ENCODE measurements around the gene CEP350.

Gene CEP350, protein sequence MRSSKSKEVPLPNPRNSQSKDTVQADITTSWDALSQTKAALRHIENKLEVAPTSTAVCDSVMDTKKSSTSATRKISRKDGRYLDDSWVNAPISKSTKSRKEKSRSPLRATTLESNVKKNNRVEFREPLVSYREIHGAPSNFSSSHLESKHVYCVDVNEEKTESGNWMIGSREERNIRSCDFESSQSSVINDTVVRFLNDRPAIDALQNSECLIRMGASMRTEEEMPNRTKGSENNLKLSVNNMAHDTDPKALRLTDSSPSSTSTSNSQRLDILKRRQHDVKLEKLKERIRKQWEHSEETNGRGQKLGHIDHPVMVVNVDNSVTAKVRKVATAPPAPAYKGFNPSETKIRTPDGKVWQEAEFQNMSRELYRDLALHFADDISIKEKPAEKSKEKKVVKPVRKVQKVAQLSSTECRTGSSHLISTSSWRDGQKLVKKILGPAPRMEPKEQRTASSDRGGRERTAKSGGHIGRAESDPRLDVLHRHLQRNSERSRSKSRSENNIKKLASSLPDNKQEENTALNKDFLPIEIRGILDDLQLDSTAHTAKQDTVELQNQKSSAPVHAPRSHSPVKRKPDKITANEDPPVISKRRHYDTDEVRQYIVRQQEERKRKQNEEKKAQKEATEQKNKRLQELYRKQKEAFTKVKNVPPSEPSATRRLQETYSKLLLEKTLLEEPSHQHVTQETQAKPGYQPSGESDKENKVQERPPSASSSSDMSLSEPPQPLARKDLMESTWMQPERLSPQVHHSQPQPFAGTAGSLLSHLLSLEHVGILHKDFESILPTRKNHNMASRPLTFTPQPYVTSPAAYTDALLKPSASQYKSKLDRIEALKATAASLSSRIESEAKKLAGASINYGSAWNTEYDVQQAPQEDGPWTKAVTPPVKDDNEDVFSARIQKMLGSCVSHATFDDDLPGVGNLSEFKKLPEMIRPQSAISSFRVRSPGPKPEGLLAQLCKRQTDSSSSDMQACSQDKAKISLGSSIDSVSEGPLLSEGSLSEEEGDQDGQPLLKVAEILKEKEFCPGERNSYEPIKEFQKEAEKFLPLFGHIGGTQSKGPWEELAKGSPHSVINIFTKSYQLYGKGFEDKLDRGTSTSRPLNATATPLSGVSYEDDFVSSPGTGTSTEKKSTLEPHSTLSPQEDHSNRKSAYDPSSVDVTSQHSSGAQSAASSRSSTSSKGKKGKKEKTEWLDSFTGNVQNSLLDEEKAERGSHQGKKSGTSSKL (N-terminal part only)

GRCh38 chr1:179954493-179955286, at the start of gene CEP350:
Gene CEP350 (plus strand): TSS chr1:179954810. CDS start chr1:179986182, 31,372 bp downstream.
- peak; percentile 95 for DNase-seq (ENCODE audit: low read depth)

GRCh38 chr1:179910934-179911333, 43.7 kb upstream of the CEP350 start:
- DNase-seq (ENCODE audit: low read depth): no peak

DNA sequence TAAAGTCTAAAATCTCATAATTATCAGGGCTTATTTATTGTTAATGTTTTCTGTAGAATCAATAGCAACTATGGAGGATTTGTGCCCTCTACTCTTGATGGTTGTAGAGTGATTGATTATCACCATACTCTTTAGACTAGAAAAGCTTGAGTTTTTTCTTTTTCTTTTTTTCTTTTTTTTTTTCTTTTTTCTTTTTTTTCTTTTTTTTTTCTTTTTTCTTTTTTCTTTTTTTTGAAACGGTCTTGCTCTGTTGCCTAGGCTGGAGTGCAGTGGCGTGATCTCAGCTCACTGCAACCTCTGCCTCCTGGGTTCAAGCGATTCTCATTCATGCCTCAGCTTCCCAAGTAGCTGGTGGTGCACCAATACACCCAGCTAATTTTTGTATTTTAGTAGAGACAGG, 42.8 kb upstream of the CEP350 start:
- DNase-seq (ENCODE audit: low read depth): no peak

DNA sequence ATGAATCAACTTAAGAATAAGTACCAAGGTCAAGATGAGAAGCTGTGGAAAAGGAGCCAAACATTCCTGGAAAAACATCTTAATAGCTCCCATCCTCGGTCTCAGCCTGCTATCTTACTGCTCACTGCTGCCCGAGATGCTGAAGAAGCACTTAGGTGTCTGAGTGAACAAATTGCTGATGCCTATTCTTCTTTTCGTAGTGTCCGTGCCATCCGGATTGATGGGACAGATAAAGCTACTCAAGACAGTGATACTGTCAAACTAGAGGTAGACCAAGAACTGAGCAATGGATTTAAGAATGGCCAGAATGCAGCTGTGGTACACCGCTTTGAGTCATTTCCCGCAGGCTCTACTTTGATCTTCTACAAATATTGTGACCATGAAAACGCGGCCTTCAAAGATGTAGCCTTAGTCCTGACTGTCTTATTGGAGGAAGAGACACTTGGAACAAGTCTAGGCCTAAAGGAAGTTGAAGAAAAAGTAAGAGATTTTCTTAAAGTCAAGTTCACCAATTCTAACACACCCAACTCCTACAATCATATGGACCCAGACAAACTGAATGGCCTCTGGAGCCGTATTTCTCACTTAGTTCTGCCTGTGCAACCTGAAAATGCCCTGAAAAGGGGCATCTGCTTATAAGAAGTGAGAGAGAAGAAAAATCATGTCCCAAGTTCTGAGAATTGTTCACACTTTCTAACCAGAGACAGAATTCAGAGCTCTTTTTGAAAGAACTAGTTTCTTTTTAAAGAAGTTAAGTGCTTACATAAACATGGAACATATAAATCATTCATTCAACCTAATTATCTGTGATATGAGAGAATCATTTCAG, 36.8 kb upstream of the CEP350 start:
- no peak for DNase-seq (ENCODE audit: low read depth)

DNA sequence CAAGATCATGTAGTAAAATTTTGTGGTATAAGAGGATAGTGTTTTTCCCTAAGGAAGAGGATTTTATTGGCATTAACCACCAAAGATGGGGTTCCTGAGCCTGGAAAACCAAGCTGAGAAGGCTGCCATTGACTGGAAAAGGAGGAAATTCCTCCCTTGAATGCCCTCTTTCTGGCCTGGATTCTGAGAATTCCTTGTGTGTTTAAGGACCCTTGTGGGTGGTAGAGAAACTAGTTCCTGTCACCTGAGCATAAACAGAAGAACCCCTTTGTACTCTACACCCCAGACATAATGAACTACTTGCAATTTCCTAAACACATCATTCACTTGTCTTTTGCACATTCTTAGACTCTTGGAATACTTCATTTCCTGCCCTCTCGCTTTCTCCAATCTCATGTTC, 33.1 kb upstream of the CEP350 start:
- DNase-seq (ENCODE audit: low read depth): no peak

DNA sequence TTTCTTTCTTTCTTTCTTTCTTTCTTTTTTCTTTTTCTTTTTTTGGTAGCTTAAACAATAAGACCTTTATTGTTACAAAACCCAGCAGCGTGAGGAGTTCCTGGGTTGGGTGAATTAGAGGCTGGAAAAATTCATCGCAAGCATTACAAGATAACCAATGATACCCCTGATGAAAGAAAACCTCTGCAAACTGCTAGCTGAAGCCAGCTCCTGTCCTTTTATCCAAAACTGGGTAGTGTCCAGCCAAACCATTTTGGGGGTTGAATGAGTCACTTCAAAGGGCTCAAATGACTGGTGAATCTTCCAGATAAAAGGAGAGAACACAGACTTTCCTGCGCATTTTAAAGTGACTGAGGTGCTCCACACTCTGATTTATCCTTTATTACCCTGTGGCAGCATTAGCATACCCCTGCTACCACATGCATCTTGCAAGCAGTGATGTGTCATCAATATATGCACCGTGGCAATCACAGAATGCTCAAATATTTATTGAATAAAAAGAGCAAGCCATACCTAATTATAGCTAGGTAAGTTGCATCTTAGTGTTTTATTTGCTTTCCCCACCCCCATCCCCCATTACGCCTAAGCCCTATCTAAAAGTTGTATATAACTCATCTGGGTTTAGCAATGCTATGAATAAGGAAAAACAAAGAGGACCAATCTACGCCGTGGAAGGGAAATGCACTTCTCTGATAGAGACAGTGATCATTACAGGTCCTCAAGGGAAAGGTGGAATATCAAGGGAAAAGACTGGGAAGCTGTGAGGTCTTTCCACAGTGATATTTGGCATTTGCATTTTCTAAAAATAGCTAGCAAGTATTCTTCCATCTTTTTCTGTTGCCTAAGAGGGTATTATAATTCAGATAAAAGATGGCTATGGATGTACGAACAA, 32.4 kb upstream of the CEP350 start:
- DNase-seq (ENCODE audit: low read depth): no peak

- no peak for DNase-seq (ENCODE audit: low read depth)
These were observed 31.6 kb upstream of the CEP350 start for GRCh38 chr1:179923029-179923428.

- no peak for DNase-seq (ENCODE audit: low read depth)
These were observed 30.3 kb upstream of the CEP350 start for GRCh38 chr1:179924268-179924667.

DNA sequence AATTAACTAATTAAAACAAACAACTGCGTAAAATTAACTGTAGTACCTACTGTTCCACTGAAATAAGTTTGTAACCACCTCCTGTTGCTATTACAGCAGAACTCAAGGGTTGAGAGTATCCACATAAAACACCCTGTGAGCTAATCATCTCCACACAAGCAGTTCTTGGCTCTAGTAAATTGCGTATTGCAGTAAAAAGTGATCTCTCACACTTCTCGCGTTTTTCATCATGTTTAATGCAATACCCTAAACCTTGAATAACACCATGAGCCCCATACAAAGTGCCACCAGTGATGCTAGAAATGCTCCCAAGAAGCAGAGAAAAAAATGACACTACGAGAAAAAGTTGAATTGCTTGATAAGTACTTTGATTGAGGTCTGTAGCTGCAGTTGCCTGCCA, 29.3 kb upstream of the CEP350 start:
- DNase-seq (ENCODE audit: low read depth): no peak

GRCh38 chr1:179925922-179926849, 28.4 kb upstream of the CEP350 start:
- no peak for DNase-seq (ENCODE audit: low read depth)

DNA sequence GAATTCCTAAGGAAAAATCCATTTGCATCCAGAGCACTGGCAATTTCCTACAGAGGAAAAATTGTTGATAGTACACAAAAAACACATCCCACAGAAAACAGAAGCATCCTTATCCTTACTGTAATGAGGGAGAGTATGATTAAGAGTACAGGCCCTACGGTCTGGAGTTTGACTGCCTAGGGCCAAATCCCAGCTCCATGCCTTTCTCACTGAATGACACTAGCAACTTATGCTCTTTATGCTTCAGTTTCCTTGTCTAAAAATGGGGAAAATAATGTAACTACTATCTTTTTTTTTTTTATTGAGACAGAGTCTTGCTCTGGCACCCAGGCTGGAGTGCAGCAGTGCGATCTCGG, 27.8 kb upstream of the CEP350 start:
- no peak for DNase-seq (ENCODE audit: low read depth)

GRCh38 chr1:179929955-179930798, 24.4 kb upstream of the CEP350 start:
- DNase-seq (ENCODE audit: low read depth): no peak

DNA sequence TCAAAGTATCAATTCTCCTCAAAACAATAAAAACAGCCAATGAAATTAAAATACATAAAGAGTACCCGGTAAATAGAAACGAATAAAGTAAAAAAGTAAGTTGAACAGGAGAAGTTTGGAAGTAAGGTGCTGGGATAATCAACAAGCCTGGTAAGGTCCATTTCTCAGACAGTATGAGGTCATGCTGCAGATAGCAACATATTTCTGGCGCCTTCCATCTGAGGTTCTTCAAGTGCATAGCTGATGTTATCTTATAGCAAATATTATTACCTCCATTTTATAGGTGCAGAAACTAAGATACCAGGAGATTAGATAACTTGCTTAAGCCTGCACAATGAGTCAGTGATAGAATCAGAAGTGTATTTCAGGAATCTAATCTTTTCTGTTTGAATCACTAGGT, 23.7 kb upstream of the CEP350 start:
- DNase-seq (ENCODE audit: low read depth): no peak

GRCh38 chr1:179933219-179933618, 21.4 kb upstream of the CEP350 start:
- DNase-seq (ENCODE audit: low read depth): no peak

- no peak for DNase-seq (ENCODE audit: low read depth)
These were observed 18.6 kb upstream of the CEP350 start for GRCh38 chr1:179935909-179936496.

DNA sequence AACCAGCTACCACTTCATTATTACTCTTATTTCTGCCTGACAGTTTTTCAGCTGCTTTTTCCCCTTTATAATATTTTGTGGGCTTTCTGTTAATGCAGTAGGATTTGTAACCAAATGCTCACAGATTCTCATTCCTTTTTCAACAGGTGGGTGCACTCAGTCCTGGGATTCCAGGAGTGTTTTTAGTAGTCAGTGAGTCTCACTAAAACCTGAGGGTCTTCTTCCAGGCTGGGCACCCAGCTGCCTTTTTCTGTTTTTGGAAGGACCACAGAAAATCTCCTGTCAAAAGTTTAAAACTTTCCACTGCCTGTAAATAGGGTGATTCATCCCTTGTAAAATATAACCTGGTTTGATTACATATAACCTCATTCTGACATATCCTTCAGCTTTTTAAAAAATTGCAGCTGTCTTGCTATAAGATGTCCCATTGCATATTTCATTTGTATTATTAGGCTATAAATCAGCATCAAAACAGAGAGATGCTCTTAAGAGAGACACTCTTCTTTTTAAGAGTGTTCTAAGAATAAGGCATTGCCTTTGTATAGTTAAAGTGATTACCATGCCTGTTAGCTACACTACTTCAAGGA, 16.8 kb upstream of the CEP350 start:
- DNase-seq (ENCODE audit: low read depth): no peak

DNA sequence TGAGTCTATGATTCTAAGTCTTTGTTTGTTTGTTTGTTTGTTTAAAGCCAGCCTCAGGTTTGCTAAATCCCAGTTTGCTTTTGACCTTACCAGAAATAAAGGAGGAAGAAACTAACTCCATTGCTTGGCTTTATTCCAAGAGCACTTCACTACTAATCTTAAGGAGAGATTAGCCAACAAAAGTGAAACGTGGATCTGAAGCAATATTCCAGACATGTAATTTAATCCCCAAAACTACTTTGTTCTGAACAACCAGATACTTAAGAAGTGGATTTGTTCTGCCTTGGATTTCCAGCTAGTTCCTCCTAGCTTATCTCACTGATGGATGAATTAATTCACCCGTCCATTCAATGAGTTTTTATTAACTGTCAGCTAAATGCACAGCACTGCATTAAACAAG, 15.9 kb upstream of the CEP350 start:
- DNase-seq (ENCODE audit: low read depth): no peak

All from activated T-cell treated with anti-CD3 and anti-CD28 coated beads for 1 hour (primary cell).